ENCODE data around the gene VWDE.

- TF ChIP-seq POLR2A (IDR thresholded peaks at IDR 0.05; ENCODE audit: low read length) (no peak), GATA1 (IDR thresholded peaks at IDR 0.05; ENCODE audit: low read depth, low read length) (no peak)
These were observed 83.3 kb downstream of the VWDE start for GRCh38 chr7:12320241-12320986.
